ENCODE measurements around the gene DNAJB7.
"Not testable (repeated sequence)": the region's sequence is repeated elsewhere in the genome, so short reads cannot be mapped to it uniquely, and the experiment has no call there.

Gene DNAJB7

GRCh38 chr22:40855071-40855978 lies 6.6 kb downstream of the DNAJB7 start:
- Mint-ChIP-seq H3K27me3 (ENCODE audit: low read depth) (no peaks in the 10 kb centered on the region), H3K27ac (peak overlapping the region; percentile 100), H3K9me3 (no peaks in the 10 kb centered on the region), H3K4me1 (peaks cover 45% of the 10 kb centered on the region), H3K36me3 (ENCODE audit: low read depth) (peaks cover 7% of the 10 kb centered on the region), H3K4me3 (peak overlapping the region; percentile 93 to 97 (median 97))
- no peak for TF ChIP-seq CTCF (IDR thresholded peaks at IDR 0.05; ENCODE audit: unreplicated experiment in 3 of 3)

- peaks cover 13% of the 10 kb centered on the region for H3K36me3 Mint-ChIP-seq (ENCODE audit: low read depth)
- no peaks in the 10 kb centered on the region for H3K27me3 Mint-ChIP-seq (ENCODE audit: low read depth)
- no peaks in the 10 kb centered on the region for H3K9me3 Mint-ChIP-seq
- peak overlapping the region; percentile 93 to 97 (median 97) for H3K4me3 Mint-ChIP-seq
- peak overlapping the region; percentile 68 to 100 (median 78) for H3K27ac Mint-ChIP-seq
- H3K4me1 Mint-ChIP-seq: peaks cover 46% of the 10 kb centered on the region
- no peak for TF ChIP-seq CTCF (IDR thresholded peaks at IDR 0.05; ENCODE audit: unreplicated experiment in 3 of 3)
Observed at GRCh38 chr22:40853961-40854360, 8.0 kb downstream of the DNAJB7 start.

GRCh38 chr22:40853333-40853732 lies 8.6 kb downstream of the DNAJB7 start:
- H3K4me3 Mint-ChIP-seq: peak overlapping the region; percentile 93 to 97 (median 97)
- no peaks in the 10 kb centered on the region for H3K9me3 Mint-ChIP-seq
- peak overlapping the region; percentile 68 to 100 (median 78) for H3K27ac Mint-ChIP-seq
- H3K36me3 Mint-ChIP-seq (ENCODE audit: low read depth): peaks cover 16% of the 10 kb centered on the region
- H3K27me3 Mint-ChIP-seq (ENCODE audit: low read depth): no peaks in the 10 kb centered on the region
- peaks cover 46% of the 10 kb centered on the region for H3K4me1 Mint-ChIP-seq
- TF ChIP-seq CTCF (IDR thresholded peaks at IDR 0.05; ENCODE audit: unreplicated experiment in 3 of 3): no peak

GRCh38 chr22:40845816-40846215 lies 16.1 kb downstream of the DNAJB7 start:
- not testable (repeated sequence) for H3K4me1 Mint-ChIP-seq; H3K27ac Mint-ChIP-seq; H3K9me3 Mint-ChIP-seq; H3K4me3 Mint-ChIP-seq; H3K27me3 Mint-ChIP-seq (ENCODE audit: low read depth)
- H3K36me3 Mint-ChIP-seq (ENCODE audit: low read depth): peaks cover 60% of the 10 kb centered on the region

- H3K4me1 Mint-ChIP-seq: no peaks in the 10 kb centered on the region
- H3K27me3 Mint-ChIP-seq (ENCODE audit: low read depth): no peaks in the 10 kb centered on the region
- peaks cover 62% of the 10 kb centered on the region for H3K36me3 Mint-ChIP-seq (ENCODE audit: low read depth)
- no peaks in the 10 kb centered on the region for H3K9me3 Mint-ChIP-seq
- H3K27ac Mint-ChIP-seq: no peak overlapping the region
- no peak for TF ChIP-seq CTCF (IDR thresholded peaks at IDR 0.05; ENCODE audit: unreplicated experiment in 3 of 3)
- no peak overlapping the region for H3K4me3 Mint-ChIP-seq
Observed at GRCh38 chr22:40844951-40845350, 17.0 kb downstream of the DNAJB7 start.

- TF ChIP-seq CTCF (IDR thresholded peaks at IDR 0.05; ENCODE audit: unreplicated experiment in 3 of 3): no peak
- Mint-ChIP-seq H3K4me3 (no peak overlapping the region), H3K36me3 (ENCODE audit: low read depth) (peaks cover 73% of the 10 kb centered on the region), H3K27me3 (ENCODE audit: low read depth) (no peaks in the 10 kb centered on the region), H3K9me3 (no peaks in the 10 kb centered on the region), H3K27ac (no peak overlapping the region), H3K4me1 (no peaks in the 10 kb centered on the region)
Observed at GRCh38 chr22:40838486-40838885, 23.4 kb downstream of the DNAJB7 start.
